GM21825 (cell line): Measurements from ENCODE around the gene LMBR1.
"Not testable (repeated sequence)": the region's sequence is repeated elsewhere in the genome, so short reads cannot be mapped to it uniquely, and the experiment has no call there.

Experiments
- ATAC-seq: cut with Tn5 transposase; IDR thresholded peaks from one replicate; pipeline ENCODE4 v1.9.1; 2021; ENCODE audit warnings: mild to moderate bottlenecking, moderate library complexity; ENCODE audit not compliant: unreplicated experiment

LMBR1 gene

DNA sequence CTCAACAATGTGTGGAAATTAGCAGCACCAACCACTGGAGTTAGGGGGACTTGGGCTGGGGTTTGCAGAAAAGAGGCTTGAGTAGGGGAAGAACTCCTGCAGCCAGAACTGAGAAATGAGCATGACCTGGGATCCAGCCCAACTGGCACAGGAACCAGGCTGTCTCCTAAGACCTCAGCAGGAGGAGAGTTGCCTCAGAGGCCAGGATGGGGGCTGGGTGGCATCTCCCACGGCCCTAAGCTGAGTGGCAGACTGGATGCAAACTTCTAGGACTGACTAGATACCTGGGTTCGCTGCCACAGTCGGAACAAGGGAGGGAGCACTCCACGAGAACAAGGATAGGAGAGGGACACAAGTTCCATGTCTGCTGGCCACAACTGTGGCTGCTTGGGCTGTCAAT, 189.8 kb downstream of the LMBR1 start:
- no peak for ATAC-seq

- no peak for ATAC-seq
Measured at GRCh38 chr7:156702399-156702798, 190.6 kb downstream of the LMBR1 start.

- ATAC-seq: not testable (repeated sequence)
Measured at GRCh38 chr7:156701787-156702186, 191.2 kb downstream of the LMBR1 start.

DNA sequence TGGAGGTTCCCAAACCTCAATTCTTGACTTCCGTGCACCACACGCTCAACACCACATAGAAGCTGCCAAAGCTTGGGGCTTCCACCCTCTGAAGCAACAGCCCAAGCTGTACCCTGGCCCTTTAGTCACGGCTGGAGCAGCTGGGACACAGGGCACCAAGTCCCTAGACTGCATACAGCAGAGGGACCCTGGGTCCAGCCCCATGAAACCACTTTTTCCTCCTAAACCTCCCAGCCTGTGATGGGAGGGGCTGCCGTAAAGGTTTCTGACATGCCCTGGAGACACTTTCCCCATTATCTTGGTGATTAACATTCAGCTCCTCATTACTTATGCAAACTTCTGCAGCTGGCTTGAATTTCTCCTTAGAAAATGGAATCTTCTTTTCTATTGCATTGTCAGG, 194.5 kb downstream of the LMBR1 start:
- ATAC-seq: not testable (repeated sequence)

- not testable (repeated sequence) for ATAC-seq
Measured at GRCh38 chr7:156697283-156697682, 195.7 kb downstream of the LMBR1 start.

DNA sequence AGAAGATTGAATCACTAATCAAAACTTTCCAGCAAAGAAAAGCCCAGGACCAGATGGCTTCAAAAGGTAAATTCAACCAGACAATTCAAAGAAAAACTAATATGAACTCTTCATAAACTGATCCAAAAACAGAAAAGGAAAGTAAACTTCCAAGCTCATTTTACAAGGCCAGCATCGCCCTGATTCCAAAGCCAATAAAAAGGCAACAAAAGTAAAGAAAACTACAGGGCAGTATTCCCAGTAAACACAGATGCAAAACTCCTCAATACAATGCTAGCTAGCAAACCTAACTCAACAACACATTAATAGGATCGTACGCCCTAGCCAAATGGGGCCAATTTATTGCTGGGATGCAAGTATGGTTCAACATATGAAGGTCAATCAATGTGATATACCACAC, 199.4 kb downstream of the LMBR1 start:
- ATAC-seq: no peak

GRCh38 chr7:156692849-156693248, 200.1 kb downstream of the LMBR1 start:
- ATAC-seq: no peak

GRCh38 chr7:156691764-156692163, 201.2 kb downstream of the LMBR1 start:
- ATAC-seq: no peak

DNA sequence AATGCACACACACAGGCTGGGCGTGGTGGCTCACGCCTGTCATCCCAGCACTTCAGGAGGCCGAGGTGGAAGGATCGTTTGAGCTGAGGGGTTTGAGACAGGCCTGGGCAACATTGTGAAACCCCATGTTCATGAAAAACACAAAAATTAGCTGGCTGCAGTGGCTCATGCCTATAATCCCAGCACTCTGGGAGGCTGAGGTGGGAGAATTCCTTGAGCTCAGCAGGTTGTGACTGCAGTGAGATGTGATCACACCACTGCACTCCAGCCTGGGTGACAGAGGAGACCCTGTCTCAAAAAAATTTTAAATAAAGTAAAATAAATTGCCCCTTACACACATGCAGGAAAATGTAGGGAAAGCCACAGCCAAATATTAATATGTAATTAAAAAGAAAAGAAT, 208.3 kb downstream of the LMBR1 start:
- no peak for ATAC-seq

DNA sequence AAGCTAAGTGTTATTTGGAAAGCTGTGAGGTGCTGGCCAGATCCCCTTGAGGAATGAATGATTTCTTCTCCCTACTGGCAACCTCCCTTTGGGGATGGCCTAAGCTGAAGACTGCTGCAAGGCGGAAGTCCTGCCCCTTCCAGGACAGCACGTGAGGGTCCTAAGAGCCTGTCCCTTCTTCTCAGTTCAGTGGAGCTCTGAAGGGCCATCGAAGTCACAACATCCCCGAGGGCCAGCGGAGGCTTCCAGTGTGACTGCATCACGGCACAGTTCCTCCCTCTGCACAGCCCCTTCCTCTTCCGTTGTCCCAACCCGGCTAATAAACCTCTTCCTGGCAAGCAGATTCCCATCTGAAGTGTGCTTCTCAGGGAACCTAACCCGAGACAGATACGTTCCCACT, 208.7 kb downstream of the LMBR1 start:
- ATAC-seq: no peak

- no peak for ATAC-seq
Measured at GRCh38 chr7:156682928-156683327, 210.1 kb downstream of the LMBR1 start.

DNA sequence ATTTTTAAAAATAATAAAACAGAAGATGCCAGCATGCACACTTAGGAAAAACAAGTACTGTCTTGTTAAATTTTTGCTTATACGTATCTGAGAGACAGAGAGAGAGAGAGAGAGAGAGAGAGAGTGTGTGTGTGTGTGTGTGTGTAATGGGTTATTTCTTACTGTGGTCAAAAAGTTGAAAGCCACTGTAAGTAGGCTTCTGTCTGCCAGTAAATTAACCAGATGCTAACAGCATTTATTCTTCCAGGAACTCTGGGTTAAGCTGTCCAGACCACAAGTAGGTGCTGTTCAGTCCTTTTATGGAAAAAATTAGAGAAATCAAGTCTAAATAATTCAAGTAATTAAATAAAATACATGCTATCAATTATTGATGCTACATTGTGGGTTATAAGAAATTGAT, 212.7 kb downstream of the LMBR1 start:
- ATAC-seq: no peak

GRCh38 chr7:156677374-156678054, 215.5 kb downstream of the LMBR1 start:
- ATAC-seq: no peak

DNA sequence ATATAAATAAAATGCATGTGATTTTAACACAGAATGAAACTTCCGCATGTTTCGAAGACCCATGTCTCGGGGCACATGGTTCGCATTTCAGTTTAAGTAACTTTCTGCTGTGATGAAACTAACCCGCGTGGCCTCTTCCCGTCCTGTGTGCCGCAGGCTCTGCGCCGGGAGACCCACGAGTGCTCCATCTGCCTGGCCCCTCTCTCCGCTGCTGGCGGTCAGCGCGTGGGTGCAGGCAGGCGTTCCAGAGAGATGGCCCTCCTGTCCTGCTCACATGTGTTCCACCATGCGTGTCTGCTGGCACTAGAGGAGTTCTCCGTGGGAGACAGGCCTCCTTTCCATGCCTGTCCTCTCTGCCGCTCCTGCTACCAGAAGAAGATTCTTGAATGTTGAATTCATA, 216.7 kb downstream of the LMBR1 start:
- ATAC-seq: no peak

DNA sequence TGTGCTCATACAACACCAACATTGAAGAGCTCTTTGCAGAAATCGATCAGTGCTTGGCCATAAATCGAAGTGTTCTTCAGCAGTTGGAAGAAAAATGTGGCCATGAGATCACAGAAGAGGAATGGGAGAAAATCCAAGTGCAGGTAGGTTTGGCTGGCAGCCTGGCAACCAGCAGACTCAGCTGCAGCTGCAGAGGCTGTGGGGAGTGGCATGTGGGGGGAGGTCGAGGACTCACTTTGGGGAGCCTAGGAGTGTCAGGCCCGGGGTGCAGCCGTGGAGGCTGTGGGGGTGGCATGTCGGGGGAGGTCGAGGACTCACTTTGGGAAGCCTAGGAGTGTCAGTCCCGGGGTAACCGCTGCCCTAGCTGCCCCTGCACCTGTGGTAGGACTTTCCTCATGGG, 217.3 kb downstream of the LMBR1 start:
- no peak for ATAC-seq

GRCh38 chr7:156673902-156674301, 219.1 kb downstream of the LMBR1 start:
- no peak for ATAC-seq

GRCh38 chr7:156673454-156673853, 219.5 kb downstream of the LMBR1 start:
- no peak for ATAC-seq

DNA sequence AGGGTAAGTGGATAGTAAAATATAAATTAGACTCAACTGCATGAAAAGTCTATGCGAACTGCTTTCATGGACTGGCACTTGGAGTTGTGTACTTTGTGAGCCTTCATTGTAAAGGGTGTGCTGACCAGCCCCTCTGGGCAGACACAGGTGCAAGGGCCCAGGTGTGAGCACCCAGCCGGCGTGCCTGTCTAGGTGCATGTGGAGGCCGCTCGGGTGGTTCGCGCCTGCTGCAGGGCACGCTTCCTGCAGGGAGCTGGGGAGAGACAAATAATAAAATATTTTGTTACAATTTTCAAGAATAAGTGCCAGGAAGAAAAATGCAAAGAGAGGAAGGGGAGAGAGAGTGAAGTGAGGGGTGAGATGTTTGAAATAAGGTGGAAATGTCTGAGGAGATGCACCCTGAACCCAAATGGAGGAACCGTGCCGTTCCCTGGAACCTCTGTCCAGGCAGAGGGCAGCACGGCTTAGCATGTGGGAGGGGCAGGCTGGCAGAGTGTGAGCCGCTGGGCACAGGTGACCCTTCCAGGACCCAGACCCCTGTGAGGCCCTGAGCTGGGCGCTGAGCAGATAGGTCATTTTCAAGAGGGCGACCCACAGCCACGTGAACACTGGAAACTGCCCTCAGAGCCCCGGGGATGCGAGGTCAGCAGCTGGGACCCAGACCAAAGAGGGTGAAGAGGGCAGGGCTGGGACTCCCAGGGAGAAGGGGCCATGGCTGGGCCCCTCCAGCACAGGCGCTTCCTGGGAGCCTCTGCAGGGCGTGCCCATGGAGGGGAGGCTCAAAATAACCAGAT, 223.8 kb downstream of the LMBR1 start:
- no peak for ATAC-seq

GRCh38 chr7:156668130-156668741, 224.7 kb downstream of the LMBR1 start:
- ATAC-seq: no peak

- no peak for ATAC-seq
Measured at GRCh38 chr7:156667110-156667426, 225.9 kb downstream of the LMBR1 start.

DNA sequence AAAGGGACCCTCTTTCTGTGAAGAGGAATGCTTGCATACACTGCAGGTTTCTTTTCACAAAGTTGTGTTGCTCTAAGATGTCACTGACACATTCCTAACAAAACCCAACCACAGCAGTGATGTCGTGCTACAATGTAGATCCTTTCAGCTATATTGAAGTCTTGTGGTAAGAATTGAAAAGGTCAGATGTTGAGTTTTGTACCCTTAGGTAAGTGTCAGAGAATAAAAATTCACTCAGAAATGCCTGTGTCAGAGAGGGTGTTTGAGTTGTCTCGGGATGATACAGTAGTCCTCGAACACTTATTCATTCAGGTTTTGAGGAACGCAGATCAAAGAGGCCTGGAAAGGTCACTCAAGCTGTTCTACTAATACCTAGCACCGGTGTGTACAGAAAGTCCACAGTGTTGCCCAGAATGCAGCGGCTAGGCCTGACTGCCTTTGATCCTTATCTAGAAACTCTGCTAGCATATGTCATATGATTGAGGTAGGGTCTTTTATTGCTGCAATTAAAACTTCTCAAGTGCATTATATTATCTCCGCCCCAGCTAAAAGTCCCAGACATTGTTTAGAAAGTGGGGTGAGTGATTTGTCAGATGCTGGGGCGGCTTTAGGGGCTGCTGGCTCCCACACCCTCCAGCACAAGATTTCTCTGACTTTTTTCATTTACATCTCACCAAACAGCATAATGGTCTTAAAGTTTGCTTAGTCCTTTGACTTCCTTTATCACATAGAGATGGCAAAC, 226.4 kb downstream of the LMBR1 start:
- no peak for ATAC-seq

- ATAC-seq: no peak
Measured at GRCh38 chr7:156665101-156665500, 227.9 kb downstream of the LMBR1 start.
